Sigmoid colon (tissue), 7 donors: ENCODE results near the gene CDC14B. TPM values are rescaled to one million over a fixed set of nuclear protein-coding genes. Genes with fewer than 3 reads are reported as not detected.

ENCODE experiments used
- DNase-seq: peaks from one replicate; pipeline ENCODE4 v3.0.0-alpha.2; 2019
- H3K27ac ChIP-seq, 4 donors: fragments of 200-600 bp; sonication (generic); one replicate each; pipeline ENCODE4 v1.5.1; 2016 to 2019; ENCODE audit warnings: mild to moderate bottlenecking in 1 of 4
- H3K27me3 ChIP-seq, 3 donors: fragments of 200-600 bp; sonication (generic); one replicate each; pipeline ENCODE4 v1.5.1; 2019; ENCODE audit warnings: mild to moderate bottlenecking in 1 of 3
- H3K36me3 ChIP-seq, 4 donors: fragments of 200-600 bp; sonication (generic); one replicate each; pipeline ENCODE4 v1.5.1; 2016 to 2019
- H3K4me1 ChIP-seq, 4 donors: fragments of 200-600 bp; sonication (generic); one replicate each; pipeline ENCODE4 v1.5.1; 2017 to 2019
- H3K4me3 ChIP-seq, 4 donors: fragments of 200-600 bp; sonication (generic); one replicate each; pipeline ENCODE4 v1.5.1; 2017 to 2019; ENCODE audit warnings: mild to moderate bottlenecking in 2 of 4, moderate library complexity in 1 of 4
- H3K9me3 ChIP-seq, 4 donors: fragments of 200-600 bp in 3 of 4; sonication (generic) in 3 of 4; one replicate each; pipeline versions ENCODE4 v1.5.1 to v1.6.1; 2013 to 2019
- EP300 ChIP-seq, 4 donors: sonication (generic); formaldehyde crosslinking; IDR thresholded peaks; one replicate each; pipeline ENCODE4 v1.6.1; 2017; ENCODE audit warnings: antibody characterized with exemption in 4 of 4
- POLR2A ChIP-seq, 2 donors: fragments of 450-650 bp; IDR thresholded peaks; one replicate each; pipeline ENCODE4 v1.6.1; 2016; ENCODE audit warnings: antibody characterized with exemption in 2 of 2, mild to moderate bottlenecking in 2 of 2, moderate library complexity in 2 of 2
- POLR2AphosphoS5 ChIP-seq, 4 donors: sonication (generic); formaldehyde crosslinking; IDR thresholded peaks; one replicate each; pipeline ENCODE4 v1.6.1; 2017; ENCODE audit warnings: antibody characterized with exemption in 4 of 4
- WGBS, 2 donors: extraction: QIAGEN DNeasy Blood & Tissue Kit; methylation state at CpG; one replicate each; pipeline ENCODE4 v1.1.7; 2013; 5-methylcytosine and 5-hydroxymethylcytosine counted together
- intact Hi-C: fragments of 100-400 bp; cut with DNase I; formaldehyde crosslinking; loops from one replicate; pipeline ENCODE4 v1.15.1; 2023
- polyA plus RNA-seq, 3 donors: library from polyadenylated mRNA; stranded (reverse); fragments of 200-250 nt; gene quantifications; one replicate each; pipeline ENCODE4 v1.2.3, GENCODE V29; 2013
- total RNA-seq, 4 donors: library from RNA; depleted of rRNA; stranded (reverse); fragments of >200 nt; gene quantifications; one replicate each; pipeline ENCODE4 v1.1.0, GENCODE V29; 2016
- TF ChIP-seq, protein P1 (sequence below), 4 experiments: fragments of 450-650 bp in 3 of 4; fragments of 200-600 bp in 1 of 4; IDR thresholded peaks; one replicate each; pipeline ENCODE4 v1.5.1; 2016 to 2019; ENCODE audit warnings: antibody characterized with exemption in 4 of 4, mild to moderate bottlenecking in 3 of 4, moderate library complexity in 2 of 4
- donor health status: healthy with polysubstance abuse.
- donor health status: Bipolar disorder and iron deficiency.
- donor health status: healthy.

The CDC14B gene
- total and polyA plus RNA-seq, 7 donors: 5.6 to 35.7 (median 12.5) TPM

DNA sequence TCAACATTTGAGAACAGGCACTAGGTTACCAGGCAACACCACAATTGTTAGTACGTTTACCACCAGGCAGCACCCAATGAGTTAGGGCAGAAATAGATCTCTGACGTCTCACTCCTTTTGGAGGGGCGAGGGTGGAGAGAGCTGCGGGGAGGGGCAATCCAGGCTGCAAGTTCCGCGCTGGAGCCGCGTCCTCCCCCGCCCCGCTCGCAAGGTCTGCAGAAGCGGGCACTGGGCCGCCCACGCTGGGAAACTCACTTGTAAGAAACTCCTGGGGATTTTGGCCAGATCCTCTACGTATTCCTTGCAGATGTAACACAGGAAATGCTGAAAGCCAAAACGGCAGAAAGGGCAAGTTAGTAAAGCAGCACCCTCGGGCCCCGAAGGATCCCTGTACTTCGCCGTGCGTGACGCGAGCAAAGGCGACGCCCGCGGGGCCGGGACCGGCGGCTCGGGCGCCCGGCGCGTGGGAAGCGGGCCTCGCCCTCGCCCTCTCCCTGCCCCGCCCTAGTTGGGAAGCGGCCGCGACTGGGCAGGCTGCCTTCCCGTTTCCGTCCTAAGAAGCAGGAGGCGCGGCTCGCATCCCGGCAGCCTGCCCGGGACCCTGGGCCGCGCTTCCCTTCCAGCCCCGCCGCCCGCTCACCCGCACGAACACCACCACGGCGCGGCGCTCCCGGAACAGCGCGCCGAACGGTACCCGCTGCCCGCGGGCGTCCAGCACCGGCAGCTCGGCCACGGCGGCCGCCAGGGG, 35.0 kb upstream of the CDC14B start:
- H3K27ac ChIP-seq: peak overlapping the region; percentile 98 to 99 (median 98)
- peak overlapping the region; percentile 46 to 80 (median 68) for H3K4me3 ChIP-seq
- WGBS, 2 donors: 0% methylated on average over 74 of the region's 74 CpGs
- TF ChIP-seq POLR2A (IDR thresholded peaks at IDR 0.05) (no peak), EP300 (IDR thresholded peaks at IDR 0.05) (peak in 2 of 4 donors; percentile 9 to 44), POLR2AphosphoS5 (IDR thresholded peaks at IDR 0.05) (peak; percentile 52 to 84 (median 70))
- peak; percentile 92 for DNase-seq
- no peaks in the 10 kb centered on the region for H3K27me3 ChIP-seq
- peaks cover 0 to 16% (median 8%) of the 10 kb centered on the region in 4 donors for H3K4me1 ChIP-seq
- intact Hi-C loops: loop anchor here (1.0 to 5.0 kb wide), 6 partner anchors 34 to 307 kb away; partner anchors contain the start of genes HABP4 and ZNF367
- H3K9me3 ChIP-seq: no peaks in the 10 kb centered on the region
- peaks cover 10 to 34% (median 12%) of the 10 kb centered on the region in 4 donors for H3K36me3 ChIP-seq

DNA sequence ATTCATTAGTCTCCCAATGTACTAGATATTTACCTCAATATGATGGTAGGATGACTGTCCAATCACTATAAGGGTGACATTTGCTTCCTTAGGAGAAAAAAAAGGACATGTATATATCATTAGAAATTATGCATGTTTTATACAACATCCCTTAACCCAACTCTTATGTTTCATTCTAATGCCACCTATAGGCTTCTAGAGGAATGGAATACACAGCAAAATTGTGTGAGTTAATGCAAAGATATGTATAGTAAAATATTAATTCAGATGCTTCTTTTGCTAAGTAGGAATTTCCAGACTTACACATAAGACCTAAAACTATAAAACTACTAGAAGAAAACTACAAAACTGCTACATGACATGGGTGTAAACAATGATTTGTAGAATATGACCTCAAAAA, 32.0 kb upstream of the CDC14B start:
- peaks cover 14 to 64% (median 19%) of the 10 kb centered on the region in 4 donors for H3K36me3 ChIP-seq

DNA sequence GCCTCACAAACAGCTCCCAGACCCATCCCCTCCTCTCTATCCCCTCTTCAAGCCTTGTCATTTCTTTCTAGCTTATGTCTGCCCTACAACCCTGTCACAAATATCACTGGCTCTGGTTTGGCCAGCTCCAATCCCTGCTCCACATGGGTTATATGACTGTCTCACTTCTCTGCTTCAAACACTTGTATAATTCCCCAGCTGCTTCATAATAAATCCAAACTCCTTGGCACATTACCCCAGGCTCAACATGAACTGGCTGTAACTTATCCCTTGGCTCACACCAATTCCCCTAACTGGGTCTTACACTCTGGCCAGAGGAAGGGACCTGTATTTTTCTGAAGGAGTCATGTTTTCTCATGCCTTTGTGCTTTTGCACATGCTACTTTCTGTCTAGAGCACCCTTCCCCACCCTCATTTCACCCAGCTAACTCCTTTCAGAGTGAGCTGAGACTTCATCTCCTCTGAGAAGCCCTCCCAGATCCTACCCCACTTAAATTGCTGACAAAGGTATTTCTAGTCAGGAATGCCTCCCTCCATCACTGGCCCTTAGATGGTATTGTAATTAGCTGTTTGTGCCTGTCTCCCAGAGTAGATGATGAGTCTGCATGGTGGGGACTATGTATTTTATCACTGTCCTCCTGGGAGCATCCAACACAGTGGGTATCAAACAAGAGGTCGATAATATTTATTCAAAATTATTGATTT, 30.1 kb upstream of the CDC14B start:
- Histone ChIP-seq H3K9me3 (no peaks in the 10 kb centered on the region), H3K27ac (no peak overlapping the region), H3K36me3 (peaks cover 14 to 82% (median 26%) of the 10 kb centered on the region in 4 donors), H3K27me3 (no peaks in the 10 kb centered on the region), H3K4me3 (no peak overlapping the region), H3K4me1 (peaks cover 0 to 19% (median 12%) of the 10 kb centered on the region in 4 donors)
- intact Hi-C loops: loop anchor here (5.0 kb wide), 1 partner anchor 197 kb away; the partner anchor contains the start of gene HABP4
- TF ChIP-seq, protein P1, sequence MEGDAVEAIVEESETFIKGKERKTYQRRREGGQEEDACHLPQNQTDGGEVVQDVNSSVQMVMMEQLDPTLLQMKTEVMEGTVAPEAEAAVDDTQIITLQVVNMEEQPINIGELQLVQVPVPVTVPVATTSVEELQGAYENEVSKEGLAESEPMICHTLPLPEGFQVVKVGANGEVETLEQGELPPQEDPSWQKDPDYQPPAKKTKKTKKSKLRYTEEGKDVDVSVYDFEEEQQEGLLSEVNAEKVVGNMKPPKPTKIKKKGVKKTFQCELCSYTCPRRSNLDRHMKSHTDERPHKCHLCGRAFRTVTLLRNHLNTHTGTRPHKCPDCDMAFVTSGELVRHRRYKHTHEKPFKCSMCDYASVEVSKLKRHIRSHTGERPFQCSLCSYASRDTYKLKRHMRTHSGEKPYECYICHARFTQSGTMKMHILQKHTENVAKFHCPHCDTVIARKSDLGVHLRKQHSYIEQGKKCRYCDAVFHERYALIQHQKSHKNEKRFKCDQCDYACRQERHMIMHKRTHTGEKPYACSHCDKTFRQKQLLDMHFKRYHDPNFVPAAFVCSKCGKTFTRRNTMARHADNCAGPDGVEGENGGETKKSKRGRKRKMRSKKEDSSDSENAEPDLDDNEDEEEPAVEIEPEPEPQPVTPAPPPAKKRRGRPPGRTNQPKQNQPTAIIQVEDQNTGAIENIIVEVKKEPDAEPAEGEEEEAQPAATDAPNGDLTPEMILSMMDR (IDR thresholded peaks at IDR 0.05): no peak
- TF ChIP-seq EP300 (IDR thresholded peaks at IDR 0.05): no peak
- TF ChIP-seq POLR2AphosphoS5 (IDR thresholded peaks at IDR 0.05): no peak
- no peak for TF ChIP-seq POLR2A (IDR thresholded peaks at IDR 0.05)
- WGBS, 2 donors: 79 to 88% methylated on average over 1 of the region's 1 CpG
- no peak for DNase-seq

More for the DNA sequence above, 32.0 kb upstream of the CDC14B start:
- intact Hi-C loops: loop anchor here (5.0 kb wide), 1 partner anchor 199 kb away; the partner anchor contains the start of gene HABP4
- H3K9me3 ChIP-seq: no peaks in the 10 kb centered on the region
- peaks cover 0 to 20% (median 9%) of the 10 kb centered on the region in 4 donors for H3K4me1 ChIP-seq
- no peak for DNase-seq
- H3K4me3 ChIP-seq: no peak overlapping the region
- TF ChIP-seq POLR2AphosphoS5 (IDR thresholded peaks at IDR 0.05) (no peak), EP300 (IDR thresholded peaks at IDR 0.05) (no peak)
- TF ChIP-seq, protein P1 (IDR thresholded peaks at IDR 0.05): peak in 1 of 4 experiments; percentile 6
- no peak overlapping the region for H3K27ac ChIP-seq
- H3K27me3 ChIP-seq: no peaks in the 10 kb centered on the region

DNA sequence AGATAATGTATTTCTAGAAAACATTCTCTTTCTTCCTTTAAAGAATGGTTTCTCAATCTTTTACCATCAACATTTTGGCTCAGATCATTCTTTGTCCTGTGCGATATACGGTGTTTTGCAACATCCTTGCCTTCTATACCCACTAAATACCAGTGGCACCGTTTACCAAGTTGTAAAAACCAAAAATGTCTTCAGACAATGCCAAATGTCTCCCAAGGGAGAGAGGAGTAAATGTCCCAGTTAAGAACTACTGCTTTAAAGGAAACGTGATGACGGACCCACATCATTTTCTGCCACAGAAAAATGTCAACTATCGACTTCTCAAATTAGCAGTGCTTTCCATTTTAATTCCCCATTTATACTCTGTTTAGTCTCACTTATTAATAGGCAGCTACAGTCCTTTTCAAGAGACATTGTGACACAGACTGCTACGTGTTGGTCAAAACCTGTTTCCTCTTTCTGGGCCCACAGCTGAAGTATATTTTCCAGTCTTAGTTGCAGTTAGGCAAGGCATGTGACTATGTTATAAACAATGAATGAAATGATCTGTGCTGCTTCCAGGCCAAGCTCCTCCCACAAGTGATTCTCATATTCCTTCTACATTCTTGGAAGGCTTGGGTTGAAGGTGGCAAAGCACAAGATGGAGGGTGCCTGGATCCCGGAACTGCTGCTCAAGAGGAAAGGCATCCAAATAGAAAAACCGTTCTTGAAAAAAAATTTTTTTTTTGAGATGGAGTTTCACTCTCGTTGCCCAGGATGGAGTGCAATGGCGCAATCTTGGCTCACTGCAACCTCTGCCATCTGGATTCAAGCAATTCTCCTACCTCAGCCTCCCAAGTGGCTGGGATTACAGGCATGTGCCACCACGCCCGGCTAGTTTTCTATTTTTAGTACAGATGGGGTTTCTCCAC, 26.7 kb upstream of the CDC14B start:
- Histone ChIP-seq H3K27me3 (no peaks in the 10 kb centered on the region), H3K4me3 (no peak overlapping the region), H3K36me3 (peaks cover 14 to 98% (median 29%) of the 10 kb centered on the region in 4 donors), H3K9me3 (no peaks in the 10 kb centered on the region), H3K4me1 (peaks cover 0 to 12% (median 4%) of the 10 kb centered on the region in 4 donors), H3K27ac (peak overlapping the region; percentile 36 to 79 (median 50))
- TF ChIP-seq POLR2AphosphoS5 (IDR thresholded peaks at IDR 0.05): peak in 2 of 4 donors; percentile 3 to 23
- TF ChIP-seq POLR2A (IDR thresholded peaks at IDR 0.05): no peak
- intact Hi-C loops: no loop called here
- DNase-seq: no peak
- 73 to 83% methylated on average over 13 of the region's 13 CpGs for WGBS, 2 donors

DNA sequence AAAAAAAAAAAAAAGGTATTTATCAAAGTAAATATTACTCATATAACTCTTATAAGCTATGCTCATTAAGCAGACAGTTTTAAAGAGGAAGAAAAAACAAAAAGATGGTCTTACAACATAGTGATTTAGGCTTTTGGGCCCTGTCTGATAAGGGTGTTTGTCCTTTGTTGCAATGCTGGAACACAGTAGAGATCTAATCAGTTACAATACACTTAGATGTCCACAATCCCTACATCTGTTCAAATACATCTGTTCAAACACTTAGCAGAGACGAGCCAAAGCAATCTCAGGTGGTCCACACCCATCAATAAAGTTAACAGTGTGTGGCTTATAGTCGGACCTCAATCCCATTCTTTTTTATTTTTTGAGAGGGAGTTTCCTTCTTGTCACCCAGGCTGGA, 24.5 kb upstream of the CDC14B start:
- 22 to 59% methylated on average over 2 of the region's 2 CpGs for WGBS, 2 donors
- Histone ChIP-seq H3K36me3 (peaks cover 0 to 86% (median 16%) of the 10 kb centered on the region in 4 donors), H3K4me1 (peaks cover 0 to 12% (median 4%) of the 10 kb centered on the region in 4 donors), H3K27me3 (no peaks in the 10 kb centered on the region), H3K4me3 (no peak overlapping the region), H3K27ac (no peak overlapping the region), H3K9me3 (no peaks in the 10 kb centered on the region)
- TF ChIP-seq POLR2AphosphoS5 (IDR thresholded peaks at IDR 0.05): no peak
- no peak for DNase-seq
- intact Hi-C loops: no loop called here
